ENCODE measurements around the gene ABHD8. TPM values are rescaled to one million over a fixed set of nuclear protein-coding genes. Genes with fewer than 3 reads are reported as not detected.
"Not testable (repeated sequence)": the region's sequence is repeated elsewhere in the genome, so short reads cannot be mapped to it uniquely, and the experiment has no call there.

The ABHD8 gene
- total RNA-seq, 2 donors from 2014 or later, result 20.1 to 21.6 TPM

- Histone ChIP-seq H3K4me3 (no peak overlapping the region), H3K9me3 (no peaks in the 10 kb centered on the region), H3K27me3 (replicated peaks; ENCODE audit: insufficient read depth) (no peaks in the 10 kb centered on the region), H3K36me3 (peaks cover 0 to 4% of the 10 kb centered on the region in 2 donors), H3K27ac (no peak overlapping the region), H3K4me1 (replicated peaks) (peaks cover 6% of the 10 kb centered on the region)
- TF ChIP-seq POLR2AphosphoS5 (IDR thresholded peaks at IDR 0.05), result no peak
- TF ChIP-seq POLR2A (IDR thresholded peaks at IDR 0.05), result no peak
- no peak for TF ChIP-seq CTCF (IDR thresholded peaks at IDR 0.05)
- no peak for DNase-seq (ENCODE audit: low spot score)
- WGBS, result 80% methylated on average over 3 of the region's 3 CpGs
- intact Hi-C loops (cut with DNase I), result no loop called here
Measured at GRCh38 chr19:17279436-17279835, 23.8 kb downstream of the ABHD8 start.

GRCh38 chr19:17275441-17276175, 27.6 kb downstream of the ABHD8 start:
- Histone ChIP-seq H3K4me3 (no peak overlapping the region), H3K36me3 (peaks cover 0 to 10% of the 10 kb centered on the region in 2 donors), H3K27ac (no peak overlapping the region), H3K27me3 (replicated peaks; ENCODE audit: insufficient read depth) (no peaks in the 10 kb centered on the region), H3K4me1 (replicated peaks) (no peaks in the 10 kb centered on the region), H3K9me3 (no peaks in the 10 kb centered on the region)
- WGBS, result 94% methylated on average over 19 of the region's 19 CpGs
- no peak for DNase-seq (ENCODE audit: low spot score)
- intact Hi-C loops (cut with DNase I), result no loop called here
- no peak for TF ChIP-seq POLR2AphosphoS5 (IDR thresholded peaks at IDR 0.05)
- TF ChIP-seq CTCF (IDR thresholded peaks at IDR 0.05), result no peak
- TF ChIP-seq POLR2A (IDR thresholded peaks at IDR 0.05), result no peak

- H3K4me1 ChIP-seq (replicated peaks); H3K36me3 ChIP-seq; H3K9me3 ChIP-seq; intact Hi-C loops (cut with DNase I); DNase-seq (ENCODE audit: low spot score); H3K27ac ChIP-seq; H3K27me3 ChIP-seq (replicated peaks; ENCODE audit: insufficient read depth); H3K4me3 ChIP-seq: not testable (repeated sequence)
- WGBS, result 95% methylated on average over 3 of the region's 3 CpGs
Measured at GRCh38 chr19:17274892-17275291, 28.3 kb downstream of the ABHD8 start.

GRCh38 chr19:17268754-17269153, 34.5 kb downstream of the ABHD8 start:
- H3K9me3 ChIP-seq, result no peaks in the 10 kb centered on the region
- H3K36me3 ChIP-seq, result no peaks in the 10 kb centered on the region
- H3K27ac ChIP-seq, result no peak overlapping the region
- H3K4me3 ChIP-seq, result no peak overlapping the region
- TF ChIP-seq CTCF (IDR thresholded peaks at IDR 0.05), result no peak
- TF ChIP-seq POLR2AphosphoS5 (IDR thresholded peaks at IDR 0.05), result no peak
- no peak for TF ChIP-seq POLR2A (IDR thresholded peaks at IDR 0.05)
- no peaks in the 10 kb centered on the region for H3K4me1 ChIP-seq (replicated peaks)
- intact Hi-C loops (cut with DNase I), result no loop called here
- 93% methylated on average over 13 of the region's 13 CpGs for WGBS
- H3K27me3 ChIP-seq (replicated peaks; ENCODE audit: insufficient read depth), result no peaks in the 10 kb centered on the region
- no peak for DNase-seq (ENCODE audit: low spot score)

- peak; percentile 16 for TF ChIP-seq POLR2A (IDR thresholded peaks at IDR 0.05)
- peak in 1 of 4 experiments; percentile 8 for TF ChIP-seq CTCF (IDR thresholded peaks at IDR 0.05)
- TF ChIP-seq POLR2AphosphoS5 (IDR thresholded peaks at IDR 0.05), result peak; percentile 99
- H3K27ac ChIP-seq, result peak within 1 kb of the TSS; percentile 66 to 70
- H3K4me1 ChIP-seq (replicated peaks), result no peaks in the 10 kb centered on the region
- H3K4me3 ChIP-seq, result peak within 1 kb of the TSS; percentile 64 to 81
- no peaks in the 10 kb centered on the region for H3K9me3 ChIP-seq
- DNase-seq (ENCODE audit: low spot score), result peak; percentile 98
- intact Hi-C loops (cut with DNase I), result loop anchor here (2.0 kb wide), 1 partner anchor 20 kb away; no protein-coding TSS in a partner anchor
- no peaks in the 10 kb centered on the region for H3K27me3 ChIP-seq (replicated peaks; ENCODE audit: insufficient read depth)
- under 1% methylated on average over 27 of the region's 27 CpGs for WGBS
- H3K36me3 ChIP-seq, result no peaks in the 10 kb centered on the region
Measured at GRCh38 chr19:17266975-17267788, 36.0 kb downstream of the ABHD8 start, which contains the start of gene BABAM1. Gene BABAM1 (plus strand): TSS chr19:17267443. CDS start chr19:17268807, 1,364 bp downstream.
